ENCODE measurements around the gene UPP2. TPM values are rescaled to one million over a fixed set of nuclear protein-coding genes. Genes with fewer than 3 reads are reported as not detected.

The UPP2 gene
- total and polyA plus RNA-seq, 2 of the 8 experiments (the other 6 are each of a cell fraction or from before 2014, with no cell fraction given) = not detected

- TF ChIP-seq CTCF (IDR thresholded peaks at IDR 0.05; ENCODE audit: control extremely low read depth in 1 of 3, insufficient read depth in 1 of 3, low read depth in 1 of 3, low read length in 3 of 3) = no peak
Observed at GRCh38 chr2:158101384-158101926, at the start of gene UPP2 (continued).
